HEK293T (cell line): Measurements from ENCODE around the gene TEK.

Experiments used
- BHLHE40 ChIP-seq: fragments of 450-650 bp; IDR thresholded peaks from 2 replicates; pipeline ENCODE4 v1.6.1; 2016; ENCODE audit warnings: mild to moderate bottlenecking, moderate library complexity, borderline replicate concordance
- NFRKB ChIP-seq: fragments of 450-650 bp; IDR thresholded peaks from 2 replicates; pipeline ENCODE4 v1.6.1; 2016; ENCODE audit warnings: mild to moderate bottlenecking, moderate library complexity
- SP1 ChIP-seq: fragments of 450-650 bp; IDR thresholded peaks from 2 replicates; pipeline ENCODE4 v1.6.1; 2017
- SUZ12 ChIP-seq: fragments of 450-650 bp; IDR thresholded peaks from 2 replicates; pipeline ENCODE4 v1.6.1; 2016; ENCODE audit warnings: mild to moderate bottlenecking
- TARDBP ChIP-seq: fragments of 450-650 bp; IDR thresholded peaks from 2 replicates; pipeline ENCODE4 v1.6.1; 2016

DNA sequence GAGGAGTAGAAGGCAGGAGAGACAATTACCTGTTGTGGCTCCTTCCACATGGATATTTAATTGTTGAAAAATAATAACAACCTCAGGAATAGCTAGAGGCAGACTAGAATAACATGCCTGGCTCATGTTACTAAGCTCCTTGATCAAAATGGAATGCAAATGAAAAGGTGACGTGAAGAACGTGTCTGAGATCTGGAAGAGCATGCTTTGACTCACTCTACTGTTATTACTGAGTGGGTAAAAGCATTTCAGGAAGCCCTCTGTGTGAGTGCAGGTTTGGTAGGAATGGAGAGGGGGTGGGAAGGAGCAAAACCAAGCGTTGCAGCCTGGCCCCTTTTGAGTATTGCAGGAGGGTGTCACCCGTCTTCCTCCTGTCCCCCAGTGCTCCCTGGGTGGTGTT lies 103.2 kb downstream of the TEK start:
- TF ChIP-seq NFRKB (no peak), BHLHE40 (no peak), SUZ12 (no peak), SP1 (no peak), TARDBP (no peak)
